K562 (cell line): ENCODE results near the gene DISC1. TPM values are rescaled to one million over a fixed set of nuclear protein-coding genes. Genes with fewer than 3 reads are reported as not detected.

Experiments
- CBFA2T3 ChIP-seq: fragments of 450-650 bp; IDR thresholded peaks from 2 replicates; pipeline ENCODE4 v1.6.1; 2017
- CEBPB ChIP-seq: fragments of 450-650 bp; IDR thresholded peaks from 2 replicates; pipeline ENCODE4 v1.6.1; 2016; ENCODE audit warnings: missing genetic modification characterization, missing compliant biosample characterization
- DPF2 ChIP-seq: fragments of 450-650 bp; IDR thresholded peaks from 2 replicates; pipeline ENCODE4 v1.6.1; 2016
- EWSR1 ChIP-seq: fragments of 450-650 bp; IDR thresholded peaks from 2 replicates; pipeline ENCODE4 v1.6.1; 2018; ENCODE audit warnings: borderline replicate concordance, mild to moderate bottlenecking, low read depth, moderate library complexity; ENCODE audit not compliant: partially characterized antibody
- FUS ChIP-seq: fragments of 200-400 bp; formaldehyde crosslinking; optimal IDR thresholded peaks from 2 replicates; pipeline ENCODE3; 2017; ENCODE audit warnings: low read depth, low read length
- HMG20A ChIP-seq: fragments of 450-650 bp; formaldehyde crosslinking; conservative IDR thresholded peaks from 2 replicates; pipeline ENCODE4 v1.4.0; 2020; ENCODE audit warnings: mild to moderate bottlenecking, mixed read lengths
- HNRNPLL ChIP-seq: fragments of 200-400 bp; formaldehyde crosslinking; IDR thresholded peaks from 2 replicates; pipeline ENCODE4 v1.6.1; 2017; ENCODE audit warnings: low read length, low read depth, mild to moderate bottlenecking; ENCODE audit not compliant: poor library complexity, severe bottlenecking
- MBD2 ChIP-seq: sonication (generic); IDR thresholded peaks from 2 replicates; pipeline ENCODE4 v1.6.1; 2016; ENCODE audit warnings: low read depth, borderline replicate concordance
- NR1H2 ChIP-seq: sonication (generic); formaldehyde crosslinking; IDR thresholded peaks from 2 replicates; pipeline ENCODE4 v1.4.0; 2020; ENCODE audit warnings: mild to moderate bottlenecking, missing genetic modification reagents
- PRMT5 ChIP-seq: sonication (generic); formaldehyde crosslinking; IDR thresholded peaks from 2 replicates; pipeline ENCODE4 v1.5.0; 2020; ENCODE audit warnings: missing genetic modification reagents
- RAD21 ChIP-seq, 2 experiments: fragments of 250-450 bp in 1 of 2; fragments of 450-650 bp in 1 of 2; sonication (Bioruptor Pico) in 1 of 2; formaldehyde crosslinking in 1 of 2; IDR thresholded peaks in 1 of 2; conservative IDR thresholded peaks in 1 of 2; 2 replicates each; pipeline versions ENCODE4 v1.4.0 to v1.8.0; 2020 to 2022; ENCODE audit warnings: mild to moderate bottlenecking in 2 of 2, moderate library complexity in 1 of 2
- SMARCE1 ChIP-seq: fragments of 450-650 bp; IDR thresholded peaks from 2 replicates; pipeline ENCODE4 v1.7.1; 2016; ENCODE audit warnings: mild to moderate bottlenecking
- SMC3 ChIP-seq: conservative IDR thresholded peaks from 2 replicates; pipeline ENCODE4 v1.6.1; 2011; ENCODE audit warnings: low read depth, low read length, improper control_type of control experiment; ENCODE audit not compliant: insufficient read depth
- TAL1 ChIP-seq: fragments of 450-650 bp; IDR thresholded peaks from 2 replicates; pipeline ENCODE4 v1.6.1; 2016; ENCODE audit warnings: mild to moderate bottlenecking
- TCF3 ChIP-seq: sonication (generic); formaldehyde crosslinking; IDR thresholded peaks from 2 replicates; pipeline ENCODE4 v1.4.0; 2020; ENCODE audit warnings: mild to moderate bottlenecking, missing genetic modification reagents
- TEAD1 ChIP-seq, 2 experiments: fragments of 450-650 bp in 1 of 2; sonication (generic) in 1 of 2; formaldehyde crosslinking; IDR thresholded peaks; 2 replicates each; pipeline versions ENCODE4 v1.4.0 to v1.8.0; 2020 to 2022; ENCODE audit warnings: mild to moderate bottlenecking in 2 of 2, missing genetic modification reagents in 1 of 2
- THAP7 ChIP-seq: fragments of 250-450 bp; sonication (Bioruptor Pico); IDR thresholded peaks from 2 replicates; pipeline ENCODE4 v1.5.0; 2021
- ZBTB1 ChIP-seq: sonication (generic); formaldehyde crosslinking; IDR thresholded peaks from 2 replicates; pipeline ENCODE4 v1.8.1; 2023; ENCODE audit warnings: missing genetic modification reagents, low read depth, mild to moderate bottlenecking, borderline replicate concordance
- ZNF785 ChIP-seq: fragments of 250-450 bp; sonication (Bioruptor Pico); IDR thresholded peaks from 2 replicates; pipeline ENCODE4 v1.4.0; 2020; ENCODE audit warnings: mild to moderate bottlenecking
- polyA plus RNA-seq, 8 experiments: library from polyadenylated mRNA; depleted of rRNA in 4 of 8; stranded (reverse) in 5 of 8; unstranded in 3 of 8; fragments of >200 nt; fragmentation: Nextera tagmentation in 2 of 8; fragmentation: Illumina TruSeq in 1 of 8; extraction: Ambion mirVana in 2 of 8; extraction: Trizol in 1 of 8; gene quantifications; 2 replicates each; pipeline versions ENCODE4 v1.2.1 to v1.2.3, GENCODE V29; 2011 to 2014; ENCODE audit warnings: inconsistent platforms in 1 of 8, missing spikeins in 1 of 8
- total RNA-seq, 7 experiments: library from RNA; depleted of rRNA in 6 of 7; stranded (reverse); fragments of >200 nt in 6 of 7; fragmentation: Illumina TruSeq in 2 of 7; extraction: Trizol in 2 of 7; gene quantifications; 2 replicates each; pipeline versions ENCODE4 v1.2.1 to v1.2.3, GENCODE V29; 2011 to 2021; ENCODE audit warnings: low replicate concordance in 1 of 7
- TF ChIP-seq, protein P1 (sequence below): sonication (generic); formaldehyde crosslinking; IDR thresholded peaks from 2 replicates; pipeline ENCODE4 v1.8.1; 2023; ENCODE audit warnings: mild to moderate bottlenecking, missing genetic modification reagents
- TF ChIP-seq, protein P2 (sequence below), 2 experiments: fragments of 150-350 bp in 1 of 2; IDR thresholded peaks; 2 replicates each; pipeline ENCODE4 v1.6.1; 2012 to 2016; ENCODE audit warnings: low read depth in 2 of 2, low read length in 2 of 2, mild to moderate bottlenecking in 1 of 2, moderate library complexity in 1 of 2

Gene DISC1
- total and polyA plus RNA-seq, 9 of the 15 experiments (the other 6 are each of a cell fraction or from before 2014, with no cell fraction given) = 0.01 to 0.11 (median 0.08) TPM; not detected in 1

DNA sequence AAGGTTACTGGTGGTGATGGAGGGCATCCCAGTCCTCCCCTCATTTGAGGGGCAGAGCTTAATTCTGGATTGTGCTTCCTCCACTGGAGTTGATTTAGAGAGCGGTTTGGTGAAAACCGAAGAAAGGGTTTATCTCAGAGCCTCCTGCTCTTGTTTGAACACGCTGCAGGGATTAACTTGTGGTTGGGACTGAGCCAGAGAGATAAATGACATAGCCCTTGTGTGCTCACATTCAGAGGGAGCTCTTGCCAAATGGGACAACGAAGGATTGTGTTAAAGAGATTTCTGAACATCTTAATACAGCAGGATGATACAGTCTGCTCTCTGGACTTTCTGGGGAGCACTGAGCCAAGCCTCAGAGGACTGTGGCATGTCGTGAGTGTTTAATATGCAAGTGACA is 308.2 kb downstream of the DISC1 start (continued):
- TF ChIP-seq, protein P1, sequence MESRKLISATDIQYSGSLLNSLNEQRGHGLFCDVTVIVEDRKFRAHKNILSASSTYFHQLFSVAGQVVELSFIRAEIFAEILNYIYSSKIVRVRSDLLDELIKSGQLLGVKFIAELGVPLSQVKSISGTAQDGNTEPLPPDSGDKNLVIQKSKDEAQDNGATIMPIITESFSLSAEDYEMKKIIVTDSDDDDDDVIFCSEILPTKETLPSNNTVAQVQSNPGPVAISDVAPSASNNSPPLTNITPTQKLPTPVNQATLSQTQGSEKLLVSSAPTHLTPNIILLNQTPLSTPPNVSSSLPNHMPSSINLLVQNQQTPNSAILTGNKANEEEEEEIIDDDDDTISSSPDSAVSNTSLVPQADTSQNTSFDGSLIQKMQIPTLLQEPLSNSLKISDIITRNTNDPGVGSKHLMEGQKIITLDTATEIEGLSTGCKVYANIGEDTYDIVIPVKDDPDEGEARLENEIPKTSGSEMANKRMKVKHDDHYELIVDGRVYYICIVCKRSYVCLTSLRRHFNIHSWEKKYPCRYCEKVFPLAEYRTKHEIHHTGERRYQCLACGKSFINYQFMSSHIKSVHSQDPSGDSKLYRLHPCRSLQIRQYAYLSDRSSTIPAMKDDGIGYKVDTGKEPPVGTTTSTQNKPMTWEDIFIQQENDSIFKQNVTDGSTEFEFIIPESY (CRISPR knock-in tag) = no peak
- TF ChIP-seq NR1H2 (CRISPR knock-in tag) (no peak), TEAD1 (CRISPR knock-in tag; IDR thresholded peaks at IDR 0.05) (peak in 1 of 2 experiments; percentile 78; a peak in 2 of 4 replicates), SMC3 (no peak), EWSR1 (no peak), ZNF785 (CRISPR knock-in tag) (no peak), HMG20A (CRISPR knock-in tag) (peak; percentile 86), CBFA2T3 (peak; percentile 87), MBD2 (no peak), CEBPB (tag) (no peak), PRMT5 (no peak), TCF3 (CRISPR knock-in tag) (peak; percentile 83), ZBTB1 (CRISPR knock-in tag) (no peak), RAD21 (CRISPR knock-in tag; conservative IDR thresholded peaks at IDR 0.05 in 1 of 2, IDR thresholded peaks at IDR 0.05 in 1 of 2) (peak in 1 of 2 experiments; percentile 16; a peak in 1 of 4 replicates), FUS (no peak), DPF2 (peak; percentile 57; the same call in 1 of the 2 replicates), THAP7 (CRISPR knock-in tag) (no peak), SMARCE1 (peak; percentile 79; the same call in 1 of the 2 replicates), HNRNPLL (no peak), TAL1 (peak; percentile 90)
- TF ChIP-seq, protein P2, sequence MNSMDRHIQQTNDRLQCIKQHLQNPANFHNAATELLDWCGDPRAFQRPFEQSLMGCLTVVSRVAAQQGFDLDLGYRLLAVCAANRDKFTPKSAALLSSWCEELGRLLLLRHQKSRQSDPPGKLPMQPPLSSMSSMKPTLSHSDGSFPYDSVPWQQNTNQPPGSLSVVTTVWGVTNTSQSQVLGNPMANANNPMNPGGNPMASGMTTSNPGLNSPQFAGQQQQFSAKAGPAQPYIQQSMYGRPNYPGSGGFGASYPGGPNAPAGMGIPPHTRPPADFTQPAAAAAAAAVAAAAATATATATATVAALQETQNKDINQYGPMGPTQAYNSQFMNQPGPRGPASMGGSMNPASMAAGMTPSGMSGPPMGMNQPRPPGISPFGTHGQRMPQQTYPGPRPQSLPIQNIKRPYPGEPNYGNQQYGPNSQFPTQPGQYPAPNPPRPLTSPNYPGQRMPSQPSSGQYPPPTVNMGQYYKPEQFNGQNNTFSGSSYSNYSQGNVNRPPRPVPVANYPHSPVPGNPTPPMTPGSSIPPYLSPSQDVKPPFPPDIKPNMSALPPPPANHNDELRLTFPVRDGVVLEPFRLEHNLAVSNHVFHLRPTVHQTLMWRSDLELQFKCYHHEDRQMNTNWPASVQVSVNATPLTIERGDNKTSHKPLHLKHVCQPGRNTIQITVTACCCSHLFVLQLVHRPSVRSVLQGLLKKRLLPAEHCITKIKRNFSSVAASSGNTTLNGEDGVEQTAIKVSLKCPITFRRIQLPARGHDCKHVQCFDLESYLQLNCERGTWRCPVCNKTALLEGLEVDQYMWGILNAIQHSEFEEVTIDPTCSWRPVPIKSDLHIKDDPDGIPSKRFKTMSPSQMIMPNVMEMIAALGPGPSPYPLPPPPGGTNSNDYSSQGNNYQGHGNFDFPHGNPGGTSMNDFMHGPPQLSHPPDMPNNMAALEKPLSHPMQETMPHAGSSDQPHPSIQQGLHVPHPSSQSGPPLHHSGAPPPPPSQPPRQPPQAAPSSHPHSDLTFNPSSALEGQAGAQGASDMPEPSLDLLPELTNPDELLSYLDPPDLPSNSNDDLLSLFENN (IDR thresholded peaks at IDR 0.05; ENCODE audit: low read depth in 2 of 2, low read length in 2 of 2) = peak in 1 of 2 experiments; percentile 76; a peak in 1 of 4 replicates
